Measurements from ENCODE around the gene EFNA2. TPM values are rescaled to one million over a fixed set of nuclear protein-coding genes. Genes with fewer than 3 reads are reported as not detected.

EFNA2 gene
- polyA plus RNA-seq, 1 experiment: not detected

GRCh38 chr19:1288833-1289685 lies 3.4 kb downstream of the EFNA2 start:
- CTCF ChIA-PET: no interaction called here
- no peak for DNase-seq (ENCODE audit: low read depth, low spot score)
- H3K9me3 ChIP-seq (ENCODE audit: control insufficient read depth, insufficient read depth, low read length): no peaks in the 10 kb centered on the region; the same call in 1 of the 2 replicates
- no peak for TF ChIP-seq CTCF (IDR thresholded peaks at IDR 0.05; ENCODE audit: low read depth, low read length)
- H3K4me3 ChIP-seq (ENCODE audit: low read depth, low read length): no peak overlapping the region
- POLR2A ChIA-PET: no interaction called here
- H3K27me3 ChIP-seq (ENCODE audit: control insufficient read depth, insufficient read depth, low read length): peaks cover 46% of the 10 kb centered on the region
- no peak overlapping the region for H3K27ac ChIP-seq (ENCODE audit: low read depth, low read length)

GRCh38 chr19:1289686-1290025 lies 4.0 kb downstream of the EFNA2 start:
- CTCF ChIA-PET: no interaction called here
- Histone ChIP-seq H3K27ac (ENCODE audit: low read depth, low read length) (no peak overlapping the region), H3K9me3 (ENCODE audit: control insufficient read depth, insufficient read depth, low read length) (no peaks in the 10 kb centered on the region; the same call in 1 of the 2 replicates), H3K4me3 (ENCODE audit: low read depth, low read length) (no peak overlapping the region), H3K27me3 (ENCODE audit: control insufficient read depth, insufficient read depth, low read length) (peaks cover 43% of the 10 kb centered on the region)
- no peak for DNase-seq (ENCODE audit: low read depth, low spot score)
- no peak for TF ChIP-seq CTCF (IDR thresholded peaks at IDR 0.05; ENCODE audit: low read depth, low read length)
- POLR2A ChIA-PET: no interaction called here

GRCh38 chr19:1290196-1290702 lies 4.6 kb downstream of the EFNA2 start:
- peaks cover 38% of the 10 kb centered on the region for H3K27me3 ChIP-seq (ENCODE audit: control insufficient read depth, insufficient read depth, low read length)
- H3K27ac ChIP-seq (ENCODE audit: low read depth, low read length): no peak overlapping the region
- CTCF ChIA-PET: no interaction called here

GRCh38 chr19:1290703-1291651 lies 5.3 kb downstream of the EFNA2 start:
- H3K27me3 ChIP-seq (ENCODE audit: control insufficient read depth, insufficient read depth, low read length): peaks cover 37% of the 10 kb centered on the region
- CTCF ChIA-PET: no interaction called here
- no peak overlapping the region for H3K4me3 ChIP-seq (ENCODE audit: low read depth, low read length)
- DNase-seq (ENCODE audit: low read depth, low spot score): no peak
- POLR2A ChIA-PET: interaction anchor here (0.7 to 1.4 kb wide), 3 partner anchors 20 to 92 kb away, joined by 3 to 5 read pairs (median 4); partner anchors contain the start of gene NDUFS7
- no peak overlapping the region for H3K27ac ChIP-seq (ENCODE audit: low read depth, low read length)
- H3K9me3 ChIP-seq (ENCODE audit: control insufficient read depth, insufficient read depth, low read length): no peaks in the 10 kb centered on the region; the same call in 1 of the 2 replicates
- TF ChIP-seq CTCF (IDR thresholded peaks at IDR 0.05; ENCODE audit: low read depth, low read length): no peak

More at GRCh38 chr19:1290196-1290702, 4.6 kb downstream of the EFNA2 start:
- no peaks in the 10 kb centered on the region; the same call in 1 of the 2 replicates for H3K9me3 ChIP-seq (ENCODE audit: control insufficient read depth, insufficient read depth, low read length)
- POLR2A ChIA-PET: no interaction called here
- no peak for TF ChIP-seq CTCF (IDR thresholded peaks at IDR 0.05; ENCODE audit: low read depth, low read length)
- DNase-seq (ENCODE audit: low read depth, low spot score): no peak
- H3K4me3 ChIP-seq (ENCODE audit: low read depth, low read length): no peak overlapping the region
